22Rv1 (cell line): ENCODE results near the gene FNIP1.

ENCODE experiments used
- H3K27ac ChIP-seq: fragments of 450-650 bp; 2 replicates; pipeline ENCODE4 v1.5.1; 2017
- ZFX ChIP-seq: fragments of 450-650 bp; IDR thresholded peaks from 2 replicates; pipeline ENCODE4 v1.6.1; 2017; ENCODE audit warnings: antibody characterized with exemption, borderline replicate concordance
- TF ChIP-seq, protein P1 (sequence below): fragments of 450-650 bp; IDR thresholded peaks from 2 replicates; pipeline ENCODE4 v1.5.1; 2017; ENCODE audit warnings: mild to moderate bottlenecking

The FNIP1 gene

GRCh38 chr5:131671994-131672655 lies 124.7 kb downstream of the FNIP1 start:
- no peak for TF ChIP-seq ZFX
- TF ChIP-seq, protein P1, sequence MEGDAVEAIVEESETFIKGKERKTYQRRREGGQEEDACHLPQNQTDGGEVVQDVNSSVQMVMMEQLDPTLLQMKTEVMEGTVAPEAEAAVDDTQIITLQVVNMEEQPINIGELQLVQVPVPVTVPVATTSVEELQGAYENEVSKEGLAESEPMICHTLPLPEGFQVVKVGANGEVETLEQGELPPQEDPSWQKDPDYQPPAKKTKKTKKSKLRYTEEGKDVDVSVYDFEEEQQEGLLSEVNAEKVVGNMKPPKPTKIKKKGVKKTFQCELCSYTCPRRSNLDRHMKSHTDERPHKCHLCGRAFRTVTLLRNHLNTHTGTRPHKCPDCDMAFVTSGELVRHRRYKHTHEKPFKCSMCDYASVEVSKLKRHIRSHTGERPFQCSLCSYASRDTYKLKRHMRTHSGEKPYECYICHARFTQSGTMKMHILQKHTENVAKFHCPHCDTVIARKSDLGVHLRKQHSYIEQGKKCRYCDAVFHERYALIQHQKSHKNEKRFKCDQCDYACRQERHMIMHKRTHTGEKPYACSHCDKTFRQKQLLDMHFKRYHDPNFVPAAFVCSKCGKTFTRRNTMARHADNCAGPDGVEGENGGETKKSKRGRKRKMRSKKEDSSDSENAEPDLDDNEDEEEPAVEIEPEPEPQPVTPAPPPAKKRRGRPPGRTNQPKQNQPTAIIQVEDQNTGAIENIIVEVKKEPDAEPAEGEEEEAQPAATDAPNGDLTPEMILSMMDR = no peak
- peak overlapping the region; percentile 96 for H3K27ac ChIP-seq

GRCh38 chr5:131671409-131671808 lies 125.4 kb downstream of the FNIP1 start:
- peak overlapping the region; percentile 96 for H3K27ac ChIP-seq
- TF ChIP-seq, protein P1 = no peak
- no peak for TF ChIP-seq ZFX

DNA sequence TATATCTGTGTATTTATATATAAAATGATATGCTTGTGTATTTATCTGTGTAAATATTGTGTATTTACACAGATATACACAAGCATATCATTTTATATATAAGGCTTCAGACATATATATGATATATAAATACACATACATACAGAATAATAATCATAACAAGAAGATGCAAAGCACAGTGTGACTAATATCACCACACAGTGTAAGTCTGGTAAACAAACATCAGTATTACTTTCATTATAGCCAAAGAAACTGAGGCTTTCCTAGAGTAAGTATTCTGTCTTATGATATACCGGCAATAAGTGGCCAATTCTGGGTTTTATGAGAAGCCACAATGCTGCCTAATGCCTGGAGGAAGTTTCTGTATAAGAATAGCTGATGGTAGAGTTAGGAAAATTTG lies 131.9 kb downstream of the FNIP1 start:
- H3K27ac ChIP-seq = no peak overlapping the region
- TF ChIP-seq, protein P1 = no peak
- no peak for TF ChIP-seq ZFX

- TF ChIP-seq ZFX = no peak
- TF ChIP-seq, protein P1 = no peak
- H3K27ac ChIP-seq = no peak overlapping the region
Observed at GRCh38 chr5:131661933-131662332, 134.9 kb downstream of the FNIP1 start.

GRCh38 chr5:131659841-131660240 lies 137.0 kb downstream of the FNIP1 start:
- no peak overlapping the region for H3K27ac ChIP-seq
- TF ChIP-seq, protein P1 = no peak
- no peak for TF ChIP-seq ZFX

- TF ChIP-seq ZFX = no peak
- TF ChIP-seq, protein P1 = no peak
- no peak overlapping the region for H3K27ac ChIP-seq
Observed at GRCh38 chr5:131659290-131659689, 137.5 kb downstream of the FNIP1 start.

- TF ChIP-seq ZFX = no peak
- TF ChIP-seq, protein P1 = no peak
Observed at GRCh38 chr5:131654776-131655175, 142.0 kb downstream of the FNIP1 start.

More at GRCh38 chr5:131654776-131655175, 142.0 kb downstream of the FNIP1 start:
- peak overlapping the region; percentile 43 for H3K27ac ChIP-seq
